Measurements from ENCODE around the gene TRAF3.
"Not testable (repeated sequence)": the region's sequence is repeated elsewhere in the genome, so short reads cannot be mapped to it uniquely, and the experiment has no call there.

TRAF3 gene

GRCh38 chr14:102867826-102868580 is 90.8 kb downstream of the TRAF3 start:
- DNase-seq, result no peak

DNA sequence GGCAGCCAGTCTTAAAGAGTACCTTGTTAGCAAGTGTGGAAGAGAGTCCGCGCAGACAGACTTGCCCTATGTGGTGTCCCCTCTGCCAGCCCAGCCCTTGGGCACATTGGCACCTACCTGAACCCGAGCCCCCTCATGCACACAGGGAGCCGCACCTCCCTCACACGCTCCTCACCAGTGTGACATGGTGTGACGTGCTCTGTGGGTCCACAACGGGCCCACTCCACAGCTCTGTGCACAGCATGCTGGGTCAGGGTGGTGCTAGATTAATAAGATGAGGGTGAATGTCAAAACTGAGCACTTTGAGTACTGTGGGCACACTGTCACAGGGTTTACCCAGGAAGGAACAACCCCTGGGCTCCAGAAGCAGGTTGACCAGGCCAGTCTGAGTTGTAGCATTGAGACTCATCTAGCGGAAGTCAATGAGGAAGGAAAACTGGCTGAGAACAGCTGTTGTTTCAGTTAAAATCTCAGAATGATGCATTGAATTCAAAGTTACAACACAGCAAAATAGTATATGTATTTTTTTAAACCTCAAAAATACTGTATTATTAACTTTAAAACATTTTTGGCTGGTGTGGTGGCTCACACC is 91.8 kb downstream of the TRAF3 start:
- DNase-seq, result no peak

DNA sequence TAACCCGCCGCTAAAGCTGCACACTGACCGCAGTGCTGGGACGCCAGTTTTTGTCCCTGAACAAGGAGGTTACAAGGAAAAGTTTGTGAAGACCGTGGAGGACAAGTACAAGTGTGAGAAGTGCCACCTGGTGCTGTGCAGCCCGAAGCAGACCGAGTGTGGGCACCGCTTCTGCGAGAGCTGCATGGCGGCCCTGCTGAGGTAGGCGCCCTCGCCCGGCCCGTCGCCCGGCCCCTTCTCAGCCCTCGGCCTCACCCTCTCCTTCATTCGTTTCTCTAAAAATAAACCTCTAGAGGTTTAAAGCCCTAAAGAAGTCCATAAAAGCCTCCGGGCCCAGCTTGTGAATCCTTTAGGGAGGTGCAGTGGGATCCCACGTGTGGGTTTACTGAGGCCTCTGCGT is 93.0 kb downstream of the TRAF3 start:
- DNase-seq, result no peak

DNA sequence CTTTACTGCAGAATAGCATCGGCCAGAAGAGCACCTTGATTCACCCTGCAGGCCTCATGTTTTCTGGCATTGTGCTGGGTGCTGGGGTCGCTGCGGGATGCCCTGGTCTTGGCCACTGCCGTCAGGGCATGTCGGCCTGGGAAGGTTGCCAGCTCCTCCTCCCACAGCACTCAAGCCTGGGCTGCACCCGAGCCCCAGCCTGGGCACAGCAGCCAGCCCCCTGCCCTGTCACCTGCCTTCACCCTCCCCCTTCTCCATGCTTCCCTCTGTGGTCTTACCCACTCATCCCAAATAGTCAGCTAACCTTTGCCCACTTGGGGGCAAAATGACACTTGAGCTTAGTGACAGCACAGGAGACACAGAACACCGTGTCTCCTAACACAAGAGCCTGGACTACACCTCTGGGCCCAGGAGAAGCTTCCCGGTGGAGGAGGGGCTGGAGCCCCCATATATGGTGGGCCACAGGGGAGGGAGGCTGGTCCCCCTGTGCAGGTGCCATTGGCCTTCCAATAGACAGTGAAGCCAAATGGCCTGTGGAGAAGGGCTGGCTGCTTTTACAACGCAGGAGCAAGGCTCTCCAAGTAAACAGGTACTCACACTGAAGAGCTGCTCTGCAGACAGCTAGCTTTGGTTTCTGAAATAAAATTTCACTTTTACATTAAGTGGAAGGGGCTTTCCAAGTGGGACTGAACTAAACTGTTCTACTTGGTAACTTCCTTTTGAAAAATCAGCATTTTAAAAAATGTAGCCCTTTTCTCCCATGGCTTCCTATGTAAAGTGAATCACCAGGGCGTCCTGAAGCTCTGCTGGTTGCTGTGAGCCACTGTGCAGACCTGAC is 94.0 kb downstream of the TRAF3 start:
- DNase-seq, result peak in 1 of 3 experiments; percentile 58

- DNase-seq, result no peak
Observed at GRCh38 chr14:102872020-102872419, 94.8 kb downstream of the TRAF3 start.

DNA sequence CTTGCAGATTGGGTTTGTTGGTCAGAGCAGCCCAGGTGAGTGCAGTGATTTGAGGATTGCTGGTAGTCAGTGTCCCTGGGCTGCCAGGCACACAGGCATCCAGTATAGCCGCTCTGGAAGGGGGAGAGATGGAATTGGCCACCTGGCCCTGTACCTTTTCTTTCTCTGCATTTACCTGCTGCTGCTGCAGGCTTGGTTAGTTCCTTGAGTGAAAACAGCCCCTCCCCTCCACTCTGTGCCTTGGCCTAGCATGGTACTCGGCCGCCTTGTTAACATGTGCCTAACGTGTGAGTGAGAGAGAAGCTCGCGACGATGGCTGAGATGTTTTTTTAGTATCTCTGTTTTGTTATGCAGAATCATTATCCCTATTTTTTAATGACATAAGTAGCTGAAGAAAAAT is 95.9 kb downstream of the TRAF3 start:
- DNase-seq, result no peak

DNA sequence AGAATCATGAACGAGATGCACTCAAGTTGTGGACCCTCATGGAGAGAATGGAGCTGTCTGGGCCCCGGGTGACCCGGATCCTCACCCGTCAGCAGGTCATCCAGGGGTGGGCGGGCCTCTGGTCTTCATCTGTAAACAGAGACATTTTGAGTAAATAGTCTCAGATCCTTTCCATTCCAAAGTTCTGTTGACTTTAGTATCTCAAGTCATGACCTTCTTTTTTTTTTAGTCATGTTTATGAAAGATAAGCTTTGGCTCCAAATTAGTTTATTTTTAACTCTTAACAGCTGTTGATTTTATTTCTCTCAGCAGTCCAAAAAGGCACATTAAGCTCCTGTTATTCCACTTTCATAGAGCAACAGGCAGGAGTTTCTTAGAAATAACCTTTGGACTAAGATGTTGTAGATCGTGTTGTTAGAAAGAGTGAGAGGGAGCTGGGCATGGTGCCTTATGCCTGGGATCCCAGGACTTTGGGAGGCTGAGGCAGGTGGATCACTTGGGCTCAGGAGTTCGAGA is 96.4 kb downstream of the TRAF3 start:
- DNase-seq, result no peak

DNA sequence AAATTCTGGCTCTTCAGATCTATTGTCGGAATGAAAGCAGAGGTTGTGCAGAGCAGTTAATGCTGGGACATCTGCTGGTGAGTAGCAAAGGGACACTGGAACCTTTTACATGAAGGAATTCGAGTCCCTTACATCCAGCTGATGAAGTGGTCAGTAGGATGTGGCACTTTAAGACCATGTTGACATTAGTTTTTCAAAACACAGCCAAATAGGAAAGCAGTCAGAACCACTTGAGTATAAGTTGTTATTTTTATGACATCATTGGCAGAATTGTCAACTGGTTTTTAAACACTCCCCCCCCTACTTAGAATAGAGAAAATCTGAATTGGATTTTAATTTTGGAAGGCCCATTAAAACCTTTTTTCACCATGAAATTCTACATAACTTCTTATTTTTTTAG is 98.4 kb downstream of the TRAF3 start:
- peak in 1 of 3 experiments; percentile 8 for DNase-seq

GRCh38 chr14:102877511-102877910 is 100.3 kb downstream of the TRAF3 start:
- not testable (repeated sequence) for DNase-seq

GRCh38 chr14:102878174-102878969 is 101.1 kb downstream of the TRAF3 start:
- no peak for DNase-seq

- DNase-seq, result no peak
Observed at GRCh38 chr14:102878970-102879460, 101.8 kb downstream of the TRAF3 start.

DNA sequence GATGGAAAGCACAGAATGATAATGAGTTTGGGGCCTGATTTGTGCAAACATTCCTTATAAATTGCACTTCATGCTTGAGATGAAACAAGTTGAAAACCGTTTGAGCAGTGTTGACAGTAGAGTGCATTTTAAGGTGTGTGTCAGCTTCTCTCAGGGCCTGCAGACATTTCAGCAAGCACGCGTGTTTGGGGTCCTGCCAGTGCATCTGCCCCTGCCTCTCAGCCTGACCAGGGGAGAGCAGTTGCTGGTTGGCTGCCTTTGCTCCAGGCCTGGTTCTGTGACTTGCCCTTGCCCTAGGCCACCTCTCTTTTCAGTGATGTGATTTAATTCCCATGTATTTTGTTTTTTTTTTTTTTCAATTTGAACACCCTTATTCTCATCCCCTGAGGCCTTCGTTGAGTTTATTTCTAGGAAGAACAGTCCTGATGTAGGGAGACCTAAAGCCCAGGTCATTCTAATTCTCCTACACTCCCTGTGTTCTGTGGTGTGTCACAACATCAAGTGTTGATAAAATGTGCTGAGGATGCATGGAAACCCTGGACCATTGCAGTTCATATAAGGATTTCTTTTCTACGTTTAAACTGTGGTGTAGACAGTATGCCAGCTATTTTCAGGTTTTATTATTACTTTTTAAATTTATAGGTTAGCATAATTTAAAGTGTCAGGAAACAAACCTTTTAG is 105.1 kb downstream of the TRAF3 start:
- peak in 1 of 3 experiments; percentile 71 for DNase-seq

DNA sequence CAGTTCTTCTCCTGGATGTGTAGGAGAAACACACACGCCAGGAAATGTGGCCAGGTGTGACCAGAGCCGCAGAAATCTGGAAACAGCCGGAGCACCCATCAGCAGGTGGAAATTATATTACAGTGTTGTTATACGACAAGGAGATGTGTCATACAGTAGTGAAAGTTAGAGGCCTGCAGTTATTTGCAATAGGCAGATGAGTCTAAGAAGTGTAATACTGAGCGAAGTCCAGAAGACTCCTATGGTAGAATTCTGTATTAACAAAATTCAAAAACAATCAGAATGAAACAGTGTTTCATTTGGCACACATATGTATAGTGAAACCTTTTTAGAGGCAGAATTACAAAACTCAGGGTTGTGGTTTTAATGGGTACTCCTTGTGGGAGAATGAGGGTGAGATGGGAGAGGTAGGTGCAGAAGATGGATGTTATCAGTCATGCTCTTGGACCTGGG is 105.9 kb downstream of the TRAF3 start:
- no peak for DNase-seq

DNA sequence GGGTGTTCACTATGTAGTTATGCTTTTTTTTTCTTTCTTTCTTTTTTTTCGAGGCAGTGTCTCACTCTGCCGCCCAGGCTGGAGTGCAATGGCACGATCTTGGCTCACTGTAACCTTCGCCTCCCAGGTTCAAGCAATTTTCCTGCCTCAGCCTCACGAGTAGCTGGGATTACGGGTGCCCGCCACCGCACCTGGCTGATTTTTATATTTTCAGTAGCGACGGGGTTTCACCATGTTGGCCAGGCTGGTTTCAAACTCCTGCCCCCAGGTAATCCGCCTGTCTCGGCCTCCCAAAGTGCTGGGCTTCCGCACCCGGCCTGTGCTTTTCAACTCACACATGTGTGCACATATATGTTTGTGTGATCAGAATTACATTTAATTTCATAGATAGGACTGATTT is 106.3 kb downstream of the TRAF3 start:
- DNase-seq, result no peak

DNA sequence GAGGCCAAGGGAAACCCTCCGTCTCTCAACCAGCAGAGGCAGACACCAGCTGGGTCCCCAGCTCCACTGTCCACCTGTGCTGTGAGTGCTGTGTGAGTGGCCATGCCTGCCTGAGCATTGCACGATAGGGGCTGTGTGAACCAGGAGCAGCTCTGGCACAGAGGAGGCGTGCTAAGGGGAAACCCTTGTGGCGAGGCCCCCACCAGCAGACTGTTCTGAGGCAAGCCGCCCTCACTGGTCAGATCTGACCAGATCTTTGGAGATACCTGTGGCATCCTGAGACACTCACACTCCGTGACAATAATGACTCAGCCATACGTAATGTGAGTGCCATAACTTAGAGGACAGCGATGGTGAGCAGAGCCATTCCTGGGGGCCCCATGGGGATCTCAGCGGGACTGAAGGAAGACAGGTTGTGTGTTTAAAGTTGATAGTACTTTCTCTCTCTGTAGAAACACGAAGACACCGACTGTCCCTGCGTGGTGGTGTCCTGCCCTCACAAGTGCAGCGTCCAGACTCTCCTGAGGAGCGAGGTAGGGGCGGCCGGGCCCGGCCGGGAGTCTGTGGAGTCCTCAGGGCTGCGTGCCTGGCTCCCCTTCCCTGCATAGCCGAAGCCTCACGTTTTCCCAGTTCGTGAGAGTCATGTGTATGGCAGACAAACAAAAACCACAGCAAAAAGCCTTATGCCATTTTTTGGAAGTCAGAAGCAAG is 108.6 kb downstream of the TRAF3 start:
- no peak for DNase-seq

DNA sequence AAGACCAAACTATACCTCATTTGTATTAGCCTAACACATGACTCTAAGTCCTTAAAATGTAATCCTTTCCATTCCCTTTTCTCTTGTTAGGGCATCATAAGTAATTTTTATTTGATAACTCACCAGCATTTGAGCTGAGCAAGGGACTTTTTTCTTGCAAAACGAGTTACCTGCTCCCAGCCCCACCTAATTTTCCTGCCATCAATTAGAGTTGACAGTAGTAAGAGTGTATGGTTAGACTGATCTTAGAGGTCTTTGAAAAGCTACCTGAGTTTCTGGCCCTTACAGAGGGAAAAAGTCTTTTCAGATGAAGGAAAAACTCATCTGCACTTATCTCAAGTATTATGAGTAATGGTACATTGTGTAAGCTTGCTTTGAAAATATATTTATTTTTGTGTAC is 111.5 kb downstream of the TRAF3 start:
- no peak for DNase-seq

DNA sequence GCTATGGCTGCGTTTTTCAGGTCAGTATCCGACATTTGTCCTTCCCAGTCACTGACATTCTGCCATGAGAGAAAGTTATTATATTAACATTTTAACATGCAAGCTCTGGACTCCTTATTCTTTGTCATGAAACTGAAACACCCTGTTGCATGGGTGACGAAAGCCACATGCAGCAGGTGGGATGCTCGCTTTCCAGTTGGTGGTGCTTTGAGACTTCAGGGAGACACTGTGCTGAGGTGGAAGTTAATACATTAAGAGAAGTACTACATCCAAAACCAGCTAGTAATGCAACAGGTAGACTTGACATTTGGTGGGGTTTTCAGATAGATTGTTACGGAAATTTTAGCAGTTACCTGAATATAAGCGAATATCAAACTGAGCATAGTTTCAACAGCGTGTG is 112.4 kb downstream of the TRAF3 start:
- no peak for DNase-seq

DNA sequence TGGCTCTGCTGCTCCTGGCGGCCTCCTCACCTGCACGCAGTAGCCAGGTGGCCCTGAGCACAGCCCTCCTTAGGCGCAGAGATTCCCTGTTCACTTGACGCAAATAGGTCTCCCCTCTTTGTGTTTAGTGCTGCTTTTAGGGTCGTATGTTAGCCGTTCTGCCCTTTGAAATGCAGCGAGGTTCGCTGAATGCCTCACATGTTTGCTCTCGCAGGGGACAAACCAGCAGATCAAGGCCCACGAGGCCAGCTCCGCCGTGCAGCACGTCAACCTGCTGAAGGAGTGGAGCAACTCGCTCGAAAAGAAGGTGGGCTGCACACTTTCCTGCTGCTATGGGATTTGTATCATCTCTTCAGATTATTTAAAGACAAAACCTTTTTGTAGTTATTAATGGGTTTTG is 113.9 kb downstream of the TRAF3 start:
- DNase-seq, result no peak

DNA sequence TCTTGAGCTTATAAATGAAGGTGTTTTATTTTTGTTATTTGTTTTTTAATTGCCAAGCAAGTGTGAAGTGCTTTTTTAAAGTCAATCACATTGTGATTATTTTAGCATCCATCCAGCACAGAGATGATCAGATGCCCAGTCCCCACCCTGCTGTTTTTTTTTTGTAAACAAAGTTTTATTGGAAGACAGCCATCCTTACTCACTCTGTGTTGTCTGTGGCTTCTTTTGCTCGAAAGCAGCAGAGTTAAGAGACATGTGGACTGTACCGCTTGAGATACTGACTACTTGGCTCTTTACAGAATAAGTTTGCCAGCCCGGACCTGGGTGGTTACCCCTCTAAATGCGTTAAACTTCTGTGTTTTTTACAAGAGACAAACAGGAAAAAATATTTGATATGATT is 114.3 kb downstream of the TRAF3 start:
- DNase-seq, result no peak

DNA sequence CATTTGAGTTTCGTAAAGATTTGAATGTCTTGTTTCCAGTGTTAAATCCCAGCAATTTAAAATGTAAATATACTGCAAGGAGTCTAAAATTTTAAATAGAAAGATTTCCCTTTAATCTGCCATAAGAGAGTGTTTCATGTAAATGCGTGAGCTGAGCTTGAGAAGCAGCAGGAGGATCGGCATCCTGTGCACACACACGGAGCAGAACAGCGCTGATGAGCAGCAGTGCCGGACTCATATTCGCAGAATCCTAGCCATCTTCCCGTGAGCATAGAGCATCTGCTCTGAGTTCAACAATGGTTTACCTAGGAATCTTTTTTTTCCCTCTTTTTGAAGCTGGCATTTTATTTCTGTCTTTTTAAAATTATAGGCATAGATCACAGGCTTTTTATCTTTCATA is 115.4 kb downstream of the TRAF3 start:
- DNase-seq, result no peak

DNA sequence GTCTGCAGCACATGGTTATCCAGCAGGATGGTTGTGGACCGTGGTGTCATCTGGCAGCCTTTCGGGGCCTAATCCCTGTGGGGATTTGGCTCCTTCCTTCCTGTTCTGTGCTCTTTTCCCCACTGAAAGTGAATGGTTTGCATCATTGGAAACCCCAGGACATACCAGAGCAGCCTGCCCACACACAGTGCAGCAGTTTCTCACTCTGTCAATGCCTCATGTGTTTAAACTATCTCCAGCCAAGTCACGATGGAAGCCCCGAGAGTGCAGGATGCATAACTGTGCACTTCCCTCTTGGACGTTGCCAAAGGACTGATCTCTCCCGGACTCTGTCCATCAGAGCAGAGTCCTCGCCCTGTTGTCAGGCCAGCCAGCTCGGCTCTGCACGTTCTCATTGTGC is 116.2 kb downstream of the TRAF3 start:
- no peak for DNase-seq

Measured in NCI-H1417 (cell line).